ENCODE data around the gene FIBP.

FIBP gene

GRCh38 chr11:65880027-65880426 lies 8.2 kb downstream of the FIBP start:
- no peaks in the 10 kb centered on the region for H3K27me3 ChIP-seq (ENCODE audit: control insufficient read depth in 1 of 2, insufficient read depth in 2 of 2, low read length in 2 of 2)
- H3K4me1 ChIP-seq (ENCODE audit: control insufficient read depth, insufficient read depth, low read length): peaks cover 10% of the 10 kb centered on the region
- peaks cover 14 to 16% of the 10 kb centered on the region in 2 donors for H3K36me3 ChIP-seq (ENCODE audit: control insufficient read depth in 2 of 2, insufficient read depth in 2 of 2, low read length in 2 of 2)
- H3K4me3 ChIP-seq (ENCODE audit: low read length in 2 of 2): no peak overlapping the region
- H3K9ac ChIP-seq (ENCODE audit: low read length in 2 of 2): no peak overlapping the region
- no peaks in the 10 kb centered on the region for H3K9me3 ChIP-seq (ENCODE audit: control insufficient read depth in 2 of 2, low read length in 2 of 2)
- no peak overlapping the region for H3K27ac ChIP-seq (ENCODE audit: low read length)

- Histone ChIP-seq H3K9me3 (ENCODE audit: control insufficient read depth in 2 of 2, low read length in 2 of 2) (no peaks in the 10 kb centered on the region), H3K36me3 (ENCODE audit: control insufficient read depth in 2 of 2, insufficient read depth in 2 of 2, low read length in 2 of 2) (peaks cover 14 to 16% of the 10 kb centered on the region in 2 donors), H3K4me1 (ENCODE audit: control insufficient read depth, insufficient read depth, low read length) (peaks cover 6% of the 10 kb centered on the region), H3K4me3 (ENCODE audit: low read length in 2 of 2) (no peak within 1 kb of the TSS), H3K27me3 (ENCODE audit: control insufficient read depth in 1 of 2, insufficient read depth in 2 of 2, low read length in 2 of 2) (no peaks in the 10 kb centered on the region), H3K9ac (ENCODE audit: low read length in 2 of 2) (no peak within 1 kb of the TSS), H3K27ac (ENCODE audit: low read length) (no peak within 1 kb of the TSS)
Measured at GRCh38 chr11:65879617-65880016, 8.7 kb downstream of the FIBP start, which contains the start of gene CTSW. Gene CTSW, plus strand, starts transcription at chr11:65879837. Its CDS starts 18 bp downstream, at chr11:65879855.

- Histone ChIP-seq H3K4me3 (ENCODE audit: low read length in 2 of 2) (peak overlapping the region; percentile 77 to 88), H3K4me1 (ENCODE audit: control insufficient read depth, insufficient read depth, low read length) (peaks cover 39% of the 10 kb centered on the region), H3K27me3 (ENCODE audit: control insufficient read depth in 1 of 2, insufficient read depth in 2 of 2, low read length in 2 of 2) (no peaks in the 10 kb centered on the region)
Measured at GRCh38 chr11:65873318-65874156, 14.7 kb downstream of the FIBP start.

GRCh38 chr11:65872586-65873317 lies 15.5 kb downstream of the FIBP start, which contains the start of gene EFEMP2:
Gene EFEMP2, minus strand, starts transcription at chr11:65872800. Its CDS starts 446 bp downstream, at chr11:65872354.
- peaks cover 20% of the 10 kb centered on the region in 2 donors for H3K36me3 ChIP-seq (ENCODE audit: control insufficient read depth in 2 of 2, insufficient read depth in 2 of 2, low read length in 2 of 2)
- no peaks in the 10 kb centered on the region for H3K9me3 ChIP-seq (ENCODE audit: control insufficient read depth in 2 of 2, low read length in 2 of 2)
- H3K27ac ChIP-seq (ENCODE audit: low read length): peak within 1 kb of the TSS; percentile 89
- peak within 1 kb of the TSS; percentile 77 to 88 for H3K4me3 ChIP-seq (ENCODE audit: low read length in 2 of 2)
- H3K9ac ChIP-seq (ENCODE audit: low read length in 2 of 2): peak within 1 kb of the TSS; percentile 88 to 89
- H3K4me1 ChIP-seq (ENCODE audit: control insufficient read depth, insufficient read depth, low read length): peaks cover 44% of the 10 kb centered on the region
- H3K27me3 ChIP-seq (ENCODE audit: control insufficient read depth in 1 of 2, insufficient read depth in 2 of 2, low read length in 2 of 2): no peaks in the 10 kb centered on the region

More at GRCh38 chr11:65873318-65874156, 14.7 kb downstream of the FIBP start:
- Histone ChIP-seq H3K36me3 (ENCODE audit: control insufficient read depth in 2 of 2, insufficient read depth in 2 of 2, low read length in 2 of 2) (peaks cover 14 to 16% of the 10 kb centered on the region in 2 donors), H3K9me3 (ENCODE audit: control insufficient read depth in 2 of 2, low read length in 2 of 2) (no peaks in the 10 kb centered on the region), H3K9ac (ENCODE audit: low read length in 2 of 2) (peak overlapping the region; percentile 74 to 89), H3K27ac (ENCODE audit: low read length) (peak overlapping the region; percentile 89)

- Histone ChIP-seq H3K4me3 (ENCODE audit: low read length in 2 of 2) (peak overlapping the region; percentile 73 to 88), H3K27me3 (ENCODE audit: control insufficient read depth in 1 of 2, insufficient read depth in 2 of 2, low read length in 2 of 2) (no peaks in the 10 kb centered on the region), H3K27ac (ENCODE audit: low read length) (peak overlapping the region; percentile 89), H3K36me3 (ENCODE audit: control insufficient read depth in 2 of 2, insufficient read depth in 2 of 2, low read length in 2 of 2) (peaks cover 23 to 25% of the 10 kb centered on the region in 2 donors), H3K9me3 (ENCODE audit: control insufficient read depth in 2 of 2, low read length in 2 of 2) (no peaks in the 10 kb centered on the region), H3K9ac (ENCODE audit: low read length in 2 of 2) (peak overlapping the region; percentile 88 to 89), H3K4me1 (ENCODE audit: control insufficient read depth, insufficient read depth, low read length) (peaks cover 44% of the 10 kb centered on the region)
Measured at GRCh38 chr11:65871811-65872548, 16.3 kb downstream of the FIBP start.

GRCh38 chr11:65870706-65871681 lies 17.3 kb downstream of the FIBP start:
- Histone ChIP-seq H3K9me3 (ENCODE audit: control insufficient read depth in 2 of 2, low read length in 2 of 2) (no peaks in the 10 kb centered on the region), H3K27ac (ENCODE audit: low read length) (peak overlapping the region; percentile 89), H3K4me1 (ENCODE audit: control insufficient read depth, insufficient read depth, low read length) (peaks cover 44% of the 10 kb centered on the region), H3K36me3 (ENCODE audit: control insufficient read depth in 2 of 2, insufficient read depth in 2 of 2, low read length in 2 of 2) (peaks cover 28% of the 10 kb centered on the region in 2 donors), H3K27me3 (ENCODE audit: control insufficient read depth in 1 of 2, insufficient read depth in 2 of 2, low read length in 2 of 2) (no peaks in the 10 kb centered on the region), H3K9ac (ENCODE audit: low read length in 2 of 2) (peak overlapping the region; percentile 88 to 89), H3K4me3 (ENCODE audit: low read length in 2 of 2) (peak overlapping the region; percentile 73 to 88)

- H3K4me1 ChIP-seq (ENCODE audit: control insufficient read depth, insufficient read depth, low read length): peaks cover 44% of the 10 kb centered on the region
- H3K36me3 ChIP-seq (ENCODE audit: control insufficient read depth in 2 of 2, insufficient read depth in 2 of 2, low read length in 2 of 2): peaks cover 31 to 35% of the 10 kb centered on the region in 2 donors
- H3K4me3 ChIP-seq (ENCODE audit: low read length in 2 of 2): peak overlapping the region in 1 of 2 donors; percentile 15
Measured at GRCh38 chr11:65870307-65870658, 18.0 kb downstream of the FIBP start.

GRCh38 chr11:65869643-65870306 lies 18.5 kb downstream of the FIBP start:
- peak overlapping the region; percentile 89 for H3K27ac ChIP-seq (ENCODE audit: low read length)
- H3K9ac ChIP-seq (ENCODE audit: low read length in 2 of 2): no peak overlapping the region
- H3K4me3 ChIP-seq (ENCODE audit: low read length in 2 of 2): no peak overlapping the region
- H3K4me1 ChIP-seq (ENCODE audit: control insufficient read depth, insufficient read depth, low read length): peaks cover 44% of the 10 kb centered on the region
- peaks cover 36 to 40% of the 10 kb centered on the region in 2 donors for H3K36me3 ChIP-seq (ENCODE audit: control insufficient read depth in 2 of 2, insufficient read depth in 2 of 2, low read length in 2 of 2)
- no peaks in the 10 kb centered on the region for H3K9me3 ChIP-seq (ENCODE audit: control insufficient read depth in 2 of 2, low read length in 2 of 2)
- no peaks in the 10 kb centered on the region for H3K27me3 ChIP-seq (ENCODE audit: control insufficient read depth in 1 of 2, insufficient read depth in 2 of 2, low read length in 2 of 2)

More at GRCh38 chr11:65870307-65870658, 18.0 kb downstream of the FIBP start:
- H3K27ac ChIP-seq (ENCODE audit: low read length): peak overlapping the region; percentile 89
- H3K27me3 ChIP-seq (ENCODE audit: control insufficient read depth in 1 of 2, insufficient read depth in 2 of 2, low read length in 2 of 2): no peaks in the 10 kb centered on the region
- no peaks in the 10 kb centered on the region for H3K9me3 ChIP-seq (ENCODE audit: control insufficient read depth in 2 of 2, low read length in 2 of 2)
- no peak overlapping the region for H3K9ac ChIP-seq (ENCODE audit: low read length in 2 of 2)

GRCh38 chr11:65868907-65869306 lies 19.4 kb downstream of the FIBP start:
- H3K27me3 ChIP-seq (ENCODE audit: control insufficient read depth in 1 of 2, insufficient read depth in 2 of 2, low read length in 2 of 2): no peaks in the 10 kb centered on the region
- H3K36me3 ChIP-seq (ENCODE audit: control insufficient read depth in 2 of 2, insufficient read depth in 2 of 2, low read length in 2 of 2): peaks cover 42 to 48% of the 10 kb centered on the region in 2 donors
- H3K4me3 ChIP-seq (ENCODE audit: low read length in 2 of 2): no peak overlapping the region
- H3K27ac ChIP-seq (ENCODE audit: low read length): peak overlapping the region; percentile 31
- no peaks in the 10 kb centered on the region for H3K9me3 ChIP-seq (ENCODE audit: control insufficient read depth in 2 of 2, low read length in 2 of 2)
- no peak overlapping the region for H3K9ac ChIP-seq (ENCODE audit: low read length in 2 of 2)
- H3K4me1 ChIP-seq (ENCODE audit: control insufficient read depth, insufficient read depth, low read length): peaks cover 47% of the 10 kb centered on the region
